NT2/D1 (cell line): ENCODE data around the gene MYO3B.
"Not testable (repeated sequence)": the region's sequence is repeated elsewhere in the genome, so short reads cannot be mapped to it uniquely, and the experiment has no call there.

Experiments used
- DNase-seq: peaks from one replicate; pipeline ENCODE4 v3.0.0-alpha.2; 2011; ENCODE audit warnings: low read depth, low spot score
- H3K27me3 ChIP-seq: 2 replicates; pipeline ENCODE4 v1.6.0; 2011; ENCODE audit warnings: mild to moderate bottlenecking; ENCODE audit not compliant: insufficient read length, insufficient read depth
- H3K36me3 ChIP-seq: 2 replicates; pipeline ENCODE4 v1.6.1; 2011; ENCODE audit warnings: mild to moderate bottlenecking, low read length, mixed read lengths; ENCODE audit not compliant: insufficient read depth, insufficient read length
- H3K4me1 ChIP-seq: 2 replicates; pipeline ENCODE4 v1.5.1; 2011; ENCODE audit not compliant: insufficient read depth, insufficient read length
- H3K4me3 ChIP-seq: 2 replicates; pipeline ENCODE4 v1.5.1; 2011; ENCODE audit warnings: low read depth; ENCODE audit not compliant: insufficient read length
- H3K9ac ChIP-seq: 2 replicates; pipeline ENCODE4 v1.6.0; 2011; ENCODE audit warnings: low read depth; ENCODE audit not compliant: insufficient read length
- H3K9me3 ChIP-seq: 2 replicates; pipeline ENCODE4 v1.5.1; 2011; ENCODE audit warnings: mild to moderate bottlenecking, low read length; ENCODE audit not compliant: insufficient read depth
- SUZ12 ChIP-seq: IDR thresholded peaks from 2 replicates; pipeline ENCODE4 v1.6.1; 2011; ENCODE audit not compliant: insufficient read length, insufficient read depth; ENCODE audit errors: extremely low read depth
- YY1 ChIP-seq: IDR thresholded peaks from 2 replicates; pipeline ENCODE4 v1.6.1; 2011; ENCODE audit not compliant: insufficient read length, insufficient read depth
- ZNF274 ChIP-seq: IDR thresholded peaks from 2 replicates; pipeline ENCODE4 v1.6.1; 2011; ENCODE audit warnings: mild to moderate bottlenecking, low read depth, low read length

Gene MYO3B

DNA sequence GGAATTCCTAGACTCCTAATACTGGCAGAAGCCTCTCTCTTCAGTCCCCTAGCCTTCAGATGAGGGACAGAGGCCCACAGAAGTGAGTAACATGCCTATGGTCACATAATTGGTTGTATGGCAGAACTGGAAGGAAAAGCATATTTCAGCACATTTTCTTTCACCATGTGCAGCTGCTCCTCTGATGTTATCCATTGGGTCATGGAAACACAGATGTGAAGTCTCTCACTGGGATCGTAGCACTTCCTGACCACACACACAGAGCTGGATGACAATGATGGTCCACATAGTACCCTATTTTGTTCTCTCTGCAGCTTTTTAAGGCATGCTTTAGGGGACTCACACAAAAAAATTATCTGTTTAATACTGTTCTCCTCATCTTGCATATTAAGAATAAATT, 24.5 kb downstream of the MYO3B start:
- DNase-seq = no peak
- no peaks in the 10 kb centered on the region for H3K4me1 ChIP-seq
- H3K27me3 ChIP-seq = no peaks in the 10 kb centered on the region
- peaks cover 11% of the 10 kb centered on the region; the same call in 1 of the 2 replicates for H3K9me3 ChIP-seq
- H3K4me3 ChIP-seq = no peak overlapping the region
- H3K36me3 ChIP-seq = no peaks in the 10 kb centered on the region
- no peak for TF ChIP-seq SUZ12
- no peak for TF ChIP-seq ZNF274
- TF ChIP-seq YY1 = no peak
- H3K9ac ChIP-seq = no peak overlapping the region

DNA sequence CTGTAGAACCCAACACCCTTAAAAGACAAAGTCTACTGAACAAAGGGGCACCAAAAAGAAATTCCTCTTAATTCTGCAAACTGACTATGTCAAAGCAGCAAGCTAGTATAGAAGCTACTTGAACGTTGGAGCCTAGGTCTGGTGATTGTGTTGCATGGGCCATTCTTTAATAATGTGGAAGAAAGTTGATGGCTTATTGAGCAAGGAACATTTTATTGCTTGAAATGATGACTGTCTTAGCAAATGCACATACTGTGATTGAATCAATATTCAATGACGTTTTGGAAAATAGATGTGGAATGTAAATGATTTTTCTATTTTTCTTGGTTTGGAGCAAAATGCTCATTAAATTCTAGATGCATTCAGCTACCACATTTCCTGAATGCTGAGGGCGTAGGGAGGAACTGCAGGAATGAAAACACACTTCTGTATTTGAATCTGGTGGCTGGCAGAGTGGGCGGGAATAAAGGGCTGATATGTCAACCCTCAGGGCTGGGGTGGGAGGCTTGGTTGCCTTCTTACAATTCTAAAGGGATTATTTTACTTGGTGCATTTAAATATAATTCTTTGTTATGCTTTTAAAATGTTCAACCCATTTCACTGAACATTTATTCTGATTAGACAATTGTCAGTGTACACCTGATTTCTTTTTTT, 26.5 kb downstream of the MYO3B start:
- Histone ChIP-seq H3K27me3 (no peaks in the 10 kb centered on the region), H3K9ac (no peak overlapping the region), H3K36me3 (no peaks in the 10 kb centered on the region), H3K9me3 (peaks cover 31% of the 10 kb centered on the region), H3K4me3 (no peak overlapping the region), H3K4me1 (no peaks in the 10 kb centered on the region)
- DNase-seq = no peak
- TF ChIP-seq SUZ12 (no peak), YY1 (no peak), ZNF274 (no peak)

DNA sequence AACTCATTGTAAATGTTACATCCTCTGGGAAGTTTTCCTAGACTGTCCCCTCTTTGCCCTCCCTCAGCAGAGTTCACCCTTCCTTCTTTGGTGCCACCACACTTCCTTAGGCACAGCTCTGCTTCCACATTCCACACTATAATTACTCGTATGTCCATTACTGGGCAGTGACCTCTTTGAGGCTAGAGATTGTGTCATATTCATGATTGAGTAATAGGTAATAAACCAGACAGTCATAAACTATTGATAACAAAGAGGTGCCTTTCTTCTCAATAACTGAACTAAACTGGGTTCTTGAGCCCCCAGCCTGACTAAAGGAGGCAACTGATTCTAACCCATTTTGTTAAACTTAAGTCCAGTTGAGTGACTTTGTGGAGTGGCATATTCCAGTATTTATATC, 28.3 kb downstream of the MYO3B start:
- no peak overlapping the region for H3K9ac ChIP-seq
- no peaks in the 10 kb centered on the region for H3K27me3 ChIP-seq
- H3K4me1 ChIP-seq = no peaks in the 10 kb centered on the region
- DNase-seq = no peak
- H3K36me3 ChIP-seq = no peaks in the 10 kb centered on the region
- H3K9me3 ChIP-seq = peaks cover 49% of the 10 kb centered on the region
- TF ChIP-seq SUZ12 (no peak), ZNF274 (no peak), YY1 (no peak)
- no peak overlapping the region for H3K4me3 ChIP-seq

GRCh38 chr2:170206805-170207407, 29.0 kb downstream of the MYO3B start:
- Histone ChIP-seq H3K4me1 (no peaks in the 10 kb centered on the region), H3K9me3 (peaks cover 54% of the 10 kb centered on the region), H3K36me3 (no peaks in the 10 kb centered on the region), H3K4me3 (no peak overlapping the region), H3K9ac (no peak overlapping the region), H3K27me3 (no peaks in the 10 kb centered on the region)
- TF ChIP-seq SUZ12 (no peak), YY1 (no peak), ZNF274 (no peak)
- DNase-seq = no peak

- no peak for DNase-seq
- Histone ChIP-seq H3K4me3 (no peak overlapping the region), H3K27me3 (no peaks in the 10 kb centered on the region), H3K4me1 (peaks cover 3% of the 10 kb centered on the region), H3K9me3 (peaks cover 54% of the 10 kb centered on the region), H3K9ac (no peak overlapping the region), H3K36me3 (no peaks in the 10 kb centered on the region)
- no peak for TF ChIP-seq ZNF274
- TF ChIP-seq SUZ12 = no peak
- TF ChIP-seq YY1 = no peak
These were observed 30.0 kb downstream of the MYO3B start for GRCh38 chr2:170207901-170208300.

GRCh38 chr2:170208967-170209366, 31.0 kb downstream of the MYO3B start:
- DNase-seq = no peak
- Histone ChIP-seq H3K36me3 (no peaks in the 10 kb centered on the region), H3K9me3 (peaks cover 54% of the 10 kb centered on the region), H3K4me3 (no peak overlapping the region), H3K9ac (no peak overlapping the region), H3K4me1 (peaks cover 3% of the 10 kb centered on the region), H3K27me3 (no peaks in the 10 kb centered on the region)
- TF ChIP-seq ZNF274 (no peak), SUZ12 (no peak), YY1 (no peak)

- H3K36me3 ChIP-seq = no peaks in the 10 kb centered on the region
- H3K9me3 ChIP-seq = peaks cover 40% of the 10 kb centered on the region
- H3K27me3 ChIP-seq = no peaks in the 10 kb centered on the region
- H3K4me3 ChIP-seq = no peak overlapping the region
- no peak overlapping the region for H3K9ac ChIP-seq
- H3K4me1 ChIP-seq = peaks cover 3% of the 10 kb centered on the region
- no peak for DNase-seq
- TF ChIP-seq YY1 = no peak
These were observed 34.8 kb downstream of the MYO3B start for GRCh38 chr2:170212625-170213280.

DNA sequence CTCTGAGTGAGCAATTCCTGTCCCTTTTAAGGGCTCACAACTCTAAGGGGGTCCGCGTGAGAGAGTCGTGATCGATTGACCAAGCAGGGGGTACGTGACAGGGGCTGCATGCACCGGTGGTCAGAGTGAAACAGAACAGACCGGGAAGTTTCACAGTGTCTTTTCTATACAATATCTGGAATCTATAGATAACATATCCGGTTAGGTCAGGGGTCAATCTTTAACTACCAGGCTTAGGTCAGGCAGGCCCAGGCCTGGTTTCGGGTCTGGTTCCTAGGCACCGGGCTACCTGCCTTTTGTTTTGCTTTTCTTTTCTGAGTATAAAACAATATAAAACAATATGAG, 35.3 kb downstream of the MYO3B start:
- H3K9me3 ChIP-seq = peaks cover 35% of the 10 kb centered on the region
- not testable (repeated sequence) for H3K27me3 ChIP-seq, H3K9ac ChIP-seq, H3K4me1 ChIP-seq, DNase-seq, H3K4me3 ChIP-seq, H3K36me3 ChIP-seq
